Lung (tissue), 12 donors: ENCODE results near the gene TCEANC2. TPM values are rescaled to one million over a fixed set of nuclear protein-coding genes. Genes with fewer than 3 reads are reported as not detected.

Experiments used
- ATAC-seq: fragments of 200-7000 bp; cut with Tn5 transposase; one replicate; pipeline ENCODE4 v1.9.1; 2020; ENCODE audit warnings: moderate number of reproducible peaks; ENCODE audit not compliant: insufficient read depth, low FRiP score
- DNase-seq, 3 donors: peaks; one replicate each; pipeline ENCODE4 v3.0.0-alpha.2; 2013 to 2017
- H3K27ac ChIP-seq, 2 donors: one replicate each; pipeline ENCODE4 v1.5.1; 2013; ENCODE audit warnings: mild to moderate bottlenecking in 2 of 2, moderate library complexity in 2 of 2, control low read depth in 1 of 2, inconsistent platforms in 1 of 2, low read depth in 1 of 2, low read length in 1 of 2
- H3K27me3 ChIP-seq, 3 donors: one replicate each; pipeline ENCODE4 v1.5.1; 2013; ENCODE audit warnings: low read length in 2 of 3; ENCODE audit not compliant: control insufficient read depth in 3 of 3, insufficient read depth in 3 of 3
- H3K36me3 ChIP-seq, 4 donors: one replicate each; pipeline ENCODE4 v1.5.1; 2013; ENCODE audit warnings: low read length in 4 of 4, mild to moderate bottlenecking in 1 of 4, moderate library complexity in 1 of 4; ENCODE audit not compliant: control insufficient read depth in 4 of 4, insufficient read depth in 4 of 4
- H3K4me1 ChIP-seq, 5 donors: one replicate each; pipeline ENCODE4 v1.5.1; 2013; ENCODE audit warnings: low read length in 5 of 5, mild to moderate bottlenecking in 2 of 5, moderate library complexity in 1 of 5; ENCODE audit not compliant: control insufficient read depth in 5 of 5, insufficient read depth in 5 of 5
- H3K4me3 ChIP-seq: one replicate; pipeline ENCODE4 v1.5.1; 2013; ENCODE audit warnings: mild to moderate bottlenecking, control low read depth, moderate library complexity
- H3K9ac ChIP-seq, 2 donors: one replicate each; pipeline ENCODE4 v1.5.1; 2013; ENCODE audit warnings: low read length in 2 of 2, control low read depth in 1 of 2; ENCODE audit not compliant: insufficient read depth in 1 of 2
- H3K9me3 ChIP-seq, 4 donors: one replicate each; pipeline ENCODE4 v1.5.1; 2013; ENCODE audit warnings: low read length in 3 of 4, mild to moderate bottlenecking in 1 of 4, moderate library complexity in 1 of 4; ENCODE audit not compliant: control insufficient read depth in 4 of 4, insufficient read depth in 3 of 4
- CTCF ChIP-seq: IDR thresholded peaks from 2 replicates; pipeline ENCODE4 v1.5.1; 2012; ENCODE audit warnings: mild to moderate bottlenecking; ENCODE audit errors: control extremely low read depth, extremely low read depth
- WGBS, 2 donors: extraction: QIAGEN DNeasy Blood & Tissue Kit; methylation state at CpG; one replicate each; pipeline ENCODE4 v1.1.7; 2013; 5-methylcytosine and 5-hydroxymethylcytosine counted together
- polyA plus RNA-seq, 2 donors: library from polyadenylated mRNA; stranded (reverse); fragments of 200-250 nt; gene quantifications; one replicate each; pipeline ENCODE4 v1.2.1, GENCODE V29; 2013
- total RNA-seq, 2 donors: library from RNA; depleted of rRNA in 1 of 2; stranded (reverse); fragments of >200 nt in 1 of 2; gene quantifications; one replicate each; pipeline ENCODE4 v1.2.1, GENCODE V29; 2014 to 2021
- donor health status: control.
- donor health status: control.
- donor health status: Bipolar disorder and iron deficiency.
- donor health status: healthy.
- donor health status: DM: yes; HTN: yes; CAD: no.

TCEANC2 gene
- total and polyA plus RNA-seq, 4 donors = 1.7 to 5.3 (median 3.6) TPM

- Histone ChIP-seq H3K4me3 (no peak overlapping the region), H3K27me3 (no peaks in the 10 kb centered on the region), H3K36me3 (peaks cover 0 to 3% (median under 1%) of the 10 kb centered on the region in 4 donors), H3K9me3 (no peaks in the 10 kb centered on the region), H3K9ac (no peak overlapping the region), H3K4me1 (no peaks in the 10 kb centered on the region), H3K27ac (no peak overlapping the region)
- DNase-seq (no peak), ATAC-seq (no peak)
- WGBS, 2 donors = 91 to 93% methylated on average over 1 of the region's 1 CpG
- TF ChIP-seq CTCF = no peak
Measured at GRCh38 chr1:54086754-54087153, 33.3 kb downstream of the TCEANC2 start.

GRCh38 chr1:54088385-54088784, 35.0 kb downstream of the TCEANC2 start:
- H3K9me3 ChIP-seq = no peaks in the 10 kb centered on the region
- WGBS, 2 donors = 70 to 77% methylated on average over 5 of the region's 5 CpGs
- no peak overlapping the region for H3K27ac ChIP-seq
- no peaks in the 10 kb centered on the region for H3K4me1 ChIP-seq
- peaks cover 0 to 3% (median under 1%) of the 10 kb centered on the region in 4 donors for H3K36me3 ChIP-seq
- H3K27me3 ChIP-seq = no peaks in the 10 kb centered on the region
- ATAC-seq = no peak
- H3K4me3 ChIP-seq = no peak overlapping the region
- peak in 1 of 3 donors; percentile 18 for DNase-seq
- no peak overlapping the region for H3K9ac ChIP-seq
- no peak for TF ChIP-seq CTCF

- H3K4me3 ChIP-seq = no peak overlapping the region
- H3K27me3 ChIP-seq = no peaks in the 10 kb centered on the region
- ATAC-seq (no peak), DNase-seq (no peak)
- no peak for TF ChIP-seq CTCF
- peaks cover 0 to 2% (median 0%) of the 10 kb centered on the region in 4 donors for H3K9me3 ChIP-seq
- H3K9ac ChIP-seq = no peak overlapping the region
- H3K36me3 ChIP-seq = peaks cover 0 to 3% (median under 1%) of the 10 kb centered on the region in 4 donors
- H3K4me1 ChIP-seq = peaks cover 0 to 15% (median 0%) of the 10 kb centered on the region in 5 donors
- no peak overlapping the region for H3K27ac ChIP-seq
- WGBS, 2 donors = 67 to 82% methylated on average over 3 of the region's 3 CpGs
Measured at GRCh38 chr1:54091666-54092065, 38.3 kb downstream of the TCEANC2 start.
